Heart right ventricle (tissue), 16 donors: ENCODE data around the gene DOCK1. TPM values are rescaled to one million over a fixed set of nuclear protein-coding genes. Genes with fewer than 3 reads are reported as not detected.

ENCODE experiments used
- ATAC-seq, 8 donors: fragments of 200-7000 bp; cut with Tn5 transposase; one replicate each; pipeline ENCODE4 v1.9.1; 2020; ENCODE audit warnings: mild to moderate bottlenecking in 8 of 8, moderate library complexity in 8 of 8, moderate number of reproducible peaks in 1 of 8
- DNase-seq, 2 donors: peaks; one replicate each; pipeline ENCODE4 v3.0.0-alpha.2; 2020
- H3K27ac ChIP-seq, 10 donors: fragments of 200-600 bp; sonication (generic) in 2 of 10; one replicate each; pipeline versions ENCODE4 v1.5.0 to v1.8.0; 2020 to 2022; ENCODE audit warnings: mild to moderate bottlenecking in 3 of 10
- H3K27me3 ChIP-seq, 7 donors: fragments of 200-600 bp; one replicate each; pipeline ENCODE4 v1.8.0; 2021 to 2022; ENCODE audit warnings: mild to moderate bottlenecking in 2 of 7
- H3K36me3 ChIP-seq, 9 donors: fragments of 200-600 bp; sonication (generic) in 1 of 9; one replicate each; pipeline versions ENCODE4 v1.5.0 to v1.8.0; 2020 to 2022; ENCODE audit warnings: mild to moderate bottlenecking in 2 of 9
- H3K4me1 ChIP-seq, 9 donors: fragments of 200-600 bp; sonication (generic) in 1 of 9; one replicate each; pipeline versions ENCODE4 v1.5.0 to v1.8.0; 2020 to 2022; ENCODE audit warnings: mild to moderate bottlenecking in 4 of 9
- H3K4me3 ChIP-seq, 10 donors: fragments of 200-600 bp; sonication (generic) in 2 of 10; one replicate each; pipeline versions ENCODE4 v1.5.0 to v1.8.0; 2020 to 2022; ENCODE audit warnings: mild to moderate bottlenecking in 7 of 10, moderate library complexity in 2 of 10
- H3K9me3 ChIP-seq, 11 donors: fragments of 200-600 bp in 10 of 11; sonication (generic) in 2 of 11; one replicate each; pipeline versions ENCODE4 v1.5.0 to v1.8.0; 2013 to 2022; ENCODE audit warnings: mild to moderate bottlenecking in 2 of 11, control low read depth in 1 of 11, moderate library complexity in 1 of 11
- WGBS, 2 donors: extraction: QIAGEN DNeasy Blood & Tissue Kit; methylation state at CpG; one replicate each; pipeline ENCODE4 v1.1.7; 2013; ENCODE audit warnings: inconsistent platforms in 1 of 2; 5-methylcytosine and 5-hydroxymethylcytosine counted together
- intact Hi-C, 10 donors: fragments of 100-400 bp; cut with DNase I; formaldehyde crosslinking; loops; one replicate each; pipeline versions ENCODE4 v1.11.1 to v1.14.2; 2022
- polyA plus RNA-seq, 2 donors: library from polyadenylated mRNA; stranded (reverse); fragments of 200-250 nt; gene quantifications; one replicate each; pipeline ENCODE4 v1.2.3, GENCODE V29; 2013
- total RNA-seq, 10 donors: library from RNA; stranded (reverse); fragmentation: NEBNext Ultra II Directional in 3 of 10; extraction: Animal tissue kit (Norgen Biotek cat#: 25700) in 3 of 10; gene quantifications; one replicate each; pipeline versions ENCODE4 v1.2.1 to v1.2.4, GENCODE V29; 2021 to 2023
- TF ChIP-seq, protein P1 (sequence below), 9 donors: fragments of 200-600 bp; sonication (generic) in 2 of 9; IDR thresholded peaks; one replicate each; pipeline versions ENCODE4 v1.5.0 to v1.8.0; 2021 to 2022; ENCODE audit warnings: antibody characterized with exemption in 9 of 9, mild to moderate bottlenecking in 5 of 9, moderate library complexity in 1 of 9
- donor health status: Arrhythmogenic right ventricular cardiomyopathy.
- donor health status: ischemic (EF 13 %, LVEDD 7.1; RV severe dilation, severe dysfunction).
- donor health status: healthy with polysubstance abuse.
- donor health status: DM: no; HTN: yes; CAD: no.
- donor health status: DM: no; HTN: no; CAD: no.
- donor health status: ischemic (EF 25% LVEDD 6.9; RV normal size, moderate dysfunction).
- donor health status: ischemic (EF 25% LVEDD 5.7; RV mildly dilated, moderate dysfunction).
- donor health status: healthy.
- donor health status: DM: yes; HTN: yes; CAD: no.
- donor health status: Ischemic cardiomyopathy.
- donor health status: ischemic (EF 35%, LVEDD 5.7; RV mildly dilated, moderate dysfunction).
- donor health status: nonischemic (EF 11% LVEDD 7.7; RV severe dilation, severe dysfunction).
- donor health status: DM: yes; HTN: yes; CAD: no.
- donor health status: PGD.
- donor health status: ischemic (EF 29% LVEDD 5.4; RV normal size, mild dysfunction).
- donor health status: nonischemic (EF 23%, LVEDD 6.1; RV moderate dilation, normal function).

Gene DOCK1
- total and polyA plus RNA-seq, 12 donors, result 7.8 to 26.7 (median 19.8) TPM

DNA sequence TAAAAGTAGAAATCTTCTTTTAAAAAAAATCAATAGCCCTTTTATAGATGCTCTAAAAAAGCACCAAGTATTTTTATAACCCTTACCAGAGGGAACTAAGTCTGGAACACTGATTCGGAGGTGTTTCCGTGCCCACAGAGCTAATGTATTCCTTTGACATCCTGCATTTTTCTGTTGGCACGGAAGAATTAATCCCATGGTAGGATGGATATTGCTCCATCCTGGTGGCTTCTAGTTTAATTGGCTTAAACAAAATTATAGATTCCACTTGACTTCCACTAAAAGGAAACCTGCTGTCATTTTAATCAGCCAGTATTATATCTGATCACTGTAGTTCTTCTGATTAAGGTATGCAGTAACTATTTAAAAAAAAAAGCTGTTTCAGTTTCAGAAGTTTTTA, 479.8 kb downstream of the DOCK1 start:
- intact Hi-C loops, result no loop called here
- WGBS, 2 donors, result 91 to 96% methylated on average over 3 of the region's 3 CpGs
- Histone ChIP-seq H3K4me1 (no peaks in the 10 kb centered on the region), H3K9me3 (no peaks in the 10 kb centered on the region), H3K36me3 (peaks cover 0 to 87% (median 10%) of the 10 kb centered on the region in 9 donors), H3K27ac (no peak overlapping the region), H3K4me3 (no peak overlapping the region), H3K27me3 (no peaks in the 10 kb centered on the region)
- ATAC-seq, result no peak
- DNase-seq, result no peak
- TF ChIP-seq, protein P1, sequence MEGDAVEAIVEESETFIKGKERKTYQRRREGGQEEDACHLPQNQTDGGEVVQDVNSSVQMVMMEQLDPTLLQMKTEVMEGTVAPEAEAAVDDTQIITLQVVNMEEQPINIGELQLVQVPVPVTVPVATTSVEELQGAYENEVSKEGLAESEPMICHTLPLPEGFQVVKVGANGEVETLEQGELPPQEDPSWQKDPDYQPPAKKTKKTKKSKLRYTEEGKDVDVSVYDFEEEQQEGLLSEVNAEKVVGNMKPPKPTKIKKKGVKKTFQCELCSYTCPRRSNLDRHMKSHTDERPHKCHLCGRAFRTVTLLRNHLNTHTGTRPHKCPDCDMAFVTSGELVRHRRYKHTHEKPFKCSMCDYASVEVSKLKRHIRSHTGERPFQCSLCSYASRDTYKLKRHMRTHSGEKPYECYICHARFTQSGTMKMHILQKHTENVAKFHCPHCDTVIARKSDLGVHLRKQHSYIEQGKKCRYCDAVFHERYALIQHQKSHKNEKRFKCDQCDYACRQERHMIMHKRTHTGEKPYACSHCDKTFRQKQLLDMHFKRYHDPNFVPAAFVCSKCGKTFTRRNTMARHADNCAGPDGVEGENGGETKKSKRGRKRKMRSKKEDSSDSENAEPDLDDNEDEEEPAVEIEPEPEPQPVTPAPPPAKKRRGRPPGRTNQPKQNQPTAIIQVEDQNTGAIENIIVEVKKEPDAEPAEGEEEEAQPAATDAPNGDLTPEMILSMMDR (IDR thresholded peaks at IDR 0.05), result no peak

DNA sequence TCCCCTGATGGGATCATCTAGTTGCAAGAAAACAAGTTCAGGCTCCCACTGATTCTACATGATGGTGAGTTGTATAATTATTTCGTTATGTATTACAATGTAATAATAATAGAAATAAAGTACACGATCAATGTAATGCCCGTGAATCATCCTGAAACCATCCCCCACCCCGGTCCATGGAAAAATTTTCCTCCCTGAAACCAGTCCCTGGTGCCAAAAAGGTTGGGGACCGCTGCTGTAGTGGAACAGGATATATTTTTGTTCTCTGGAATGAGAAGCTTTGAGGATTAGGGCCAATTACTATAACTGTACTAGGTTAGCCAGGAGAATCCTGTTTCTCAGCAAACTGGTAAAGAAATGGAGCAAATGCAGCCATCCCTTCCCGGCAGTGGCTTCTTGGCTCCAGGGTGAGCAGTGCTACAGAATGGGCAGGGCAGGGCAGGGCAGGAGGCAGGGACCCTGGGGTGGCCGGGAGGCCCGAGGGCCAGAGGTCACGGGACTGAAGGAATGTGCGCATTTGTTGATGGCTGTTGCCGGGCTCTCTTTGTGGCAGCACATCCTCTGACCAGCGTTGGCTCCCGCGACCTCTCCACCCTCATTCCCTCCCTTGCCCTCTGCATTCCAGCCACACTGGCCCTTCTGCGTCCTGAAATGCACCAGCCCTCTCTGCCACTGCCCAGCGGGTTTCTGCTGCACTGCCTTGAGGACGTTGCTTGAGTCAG, 481.5 kb downstream of the DOCK1 start:
- Histone ChIP-seq H3K27ac (no peak overlapping the region), H3K4me3 (no peak overlapping the region), H3K36me3 (peaks cover 0 to 77% (median 6%) of the 10 kb centered on the region in 9 donors), H3K27me3 (no peaks in the 10 kb centered on the region), H3K4me1 (no peaks in the 10 kb centered on the region), H3K9me3 (no peaks in the 10 kb centered on the region)
- ATAC-seq, result peak in 3 of 8 donors; percentile 11 to 53 (median 22)
- intact Hi-C loops, result no loop called here
- 84 to 90% methylated on average over 17 of the region's 17 CpGs for WGBS, 2 donors
- TF ChIP-seq, protein P1 (IDR thresholded peaks at IDR 0.05), result no peak
- no peak for DNase-seq

DNA sequence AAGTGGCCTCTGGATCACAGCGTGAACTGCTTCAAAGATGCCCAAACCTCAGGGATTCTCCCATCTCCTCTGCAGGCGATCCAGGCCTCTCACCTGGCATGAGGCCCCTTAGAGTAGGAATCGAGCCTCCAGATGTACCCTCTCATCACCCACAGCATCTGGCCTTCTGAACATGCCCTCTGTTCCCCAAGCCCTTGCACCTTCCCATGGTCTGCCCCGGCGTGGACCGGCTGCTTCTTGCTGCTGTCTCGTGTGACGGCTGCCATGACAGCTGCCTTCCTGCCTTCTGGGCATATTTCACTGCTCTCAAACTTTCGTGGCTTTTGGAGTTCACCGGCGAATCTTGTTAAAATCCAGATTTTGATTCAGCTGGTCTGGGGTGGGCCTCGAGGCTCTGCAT, 486.6 kb downstream of the DOCK1 start:
- 86 to 92% methylated on average over 12 of the region's 12 CpGs for whole genome bisulfite sequencing, 2 donors
- ATAC-seq, result no peak

DNA sequence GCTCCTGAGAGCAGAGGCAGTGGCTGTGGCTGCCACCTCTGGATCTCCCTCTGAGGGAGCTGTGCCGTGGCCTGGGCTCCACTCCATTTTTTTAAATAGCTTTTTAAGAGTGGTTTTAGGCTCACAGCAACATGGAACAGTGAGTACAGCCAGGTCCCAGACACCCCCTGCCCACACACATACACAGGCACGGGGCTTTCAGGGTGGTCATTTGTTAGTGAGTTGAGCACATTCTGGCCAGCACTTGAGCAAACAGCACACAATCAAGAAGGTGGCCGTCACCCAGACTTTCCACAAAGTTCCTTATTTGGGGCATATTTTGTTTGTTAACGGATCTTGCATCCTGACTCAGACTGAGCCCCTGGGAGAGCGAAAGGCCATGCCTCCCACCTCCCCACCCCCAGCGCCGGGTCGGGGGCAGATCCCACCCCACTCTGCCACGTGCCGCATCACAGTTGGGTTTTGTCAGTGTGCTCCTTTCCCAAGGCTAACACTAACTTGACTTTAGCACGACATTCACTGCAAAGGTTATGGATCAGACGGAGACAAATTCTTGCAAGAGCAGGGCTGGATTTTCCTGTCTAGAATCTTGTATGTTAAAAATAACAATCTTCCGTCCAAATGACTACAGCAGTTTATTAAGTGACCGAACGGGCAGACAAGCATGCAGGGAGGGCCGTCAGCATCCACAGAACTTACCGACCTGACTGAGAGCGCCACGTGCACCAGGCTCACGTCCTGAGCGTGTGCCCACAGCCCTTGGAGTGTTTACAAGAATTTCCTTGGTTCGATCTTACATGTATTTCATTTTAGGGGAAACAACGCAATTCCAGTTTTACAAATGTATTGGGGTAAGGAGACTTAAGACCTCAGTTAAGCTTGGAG, 487.4 kb downstream of the DOCK1 start:
- Histone ChIP-seq H3K9me3 (no peaks in the 10 kb centered on the region), H3K36me3 (peaks cover 0 to 27% (median 0%) of the 10 kb centered on the region in 9 donors), H3K4me1 (no peaks in the 10 kb centered on the region), H3K27me3 (no peaks in the 10 kb centered on the region), H3K27ac (no peak overlapping the region), H3K4me3 (no peak overlapping the region)
- no peak for ATAC-seq
- TF ChIP-seq, protein P1 (IDR thresholded peaks at IDR 0.05), result no peak
- WGBS, 2 donors, result 79 to 89% methylated on average over 23 of the region's 23 CpGs
- DNase-seq, result no peak
- intact Hi-C loops, result no loop called here

More for the DNA sequence above, 486.6 kb downstream of the DOCK1 start:
- Histone ChIP-seq H3K27me3 (no peaks in the 10 kb centered on the region), H3K4me1 (no peaks in the 10 kb centered on the region), H3K27ac (no peak overlapping the region), H3K4me3 (no peak overlapping the region), H3K36me3 (peaks cover 0 to 33% (median 0%) of the 10 kb centered on the region in 9 donors), H3K9me3 (no peaks in the 10 kb centered on the region)
- no peak for DNase-seq
- TF ChIP-seq, protein P1 (IDR thresholded peaks at IDR 0.05), result no peak
- intact Hi-C loops, result no loop called here
